ENCODE measurements around the gene CEL.

The CEL gene

DNA sequence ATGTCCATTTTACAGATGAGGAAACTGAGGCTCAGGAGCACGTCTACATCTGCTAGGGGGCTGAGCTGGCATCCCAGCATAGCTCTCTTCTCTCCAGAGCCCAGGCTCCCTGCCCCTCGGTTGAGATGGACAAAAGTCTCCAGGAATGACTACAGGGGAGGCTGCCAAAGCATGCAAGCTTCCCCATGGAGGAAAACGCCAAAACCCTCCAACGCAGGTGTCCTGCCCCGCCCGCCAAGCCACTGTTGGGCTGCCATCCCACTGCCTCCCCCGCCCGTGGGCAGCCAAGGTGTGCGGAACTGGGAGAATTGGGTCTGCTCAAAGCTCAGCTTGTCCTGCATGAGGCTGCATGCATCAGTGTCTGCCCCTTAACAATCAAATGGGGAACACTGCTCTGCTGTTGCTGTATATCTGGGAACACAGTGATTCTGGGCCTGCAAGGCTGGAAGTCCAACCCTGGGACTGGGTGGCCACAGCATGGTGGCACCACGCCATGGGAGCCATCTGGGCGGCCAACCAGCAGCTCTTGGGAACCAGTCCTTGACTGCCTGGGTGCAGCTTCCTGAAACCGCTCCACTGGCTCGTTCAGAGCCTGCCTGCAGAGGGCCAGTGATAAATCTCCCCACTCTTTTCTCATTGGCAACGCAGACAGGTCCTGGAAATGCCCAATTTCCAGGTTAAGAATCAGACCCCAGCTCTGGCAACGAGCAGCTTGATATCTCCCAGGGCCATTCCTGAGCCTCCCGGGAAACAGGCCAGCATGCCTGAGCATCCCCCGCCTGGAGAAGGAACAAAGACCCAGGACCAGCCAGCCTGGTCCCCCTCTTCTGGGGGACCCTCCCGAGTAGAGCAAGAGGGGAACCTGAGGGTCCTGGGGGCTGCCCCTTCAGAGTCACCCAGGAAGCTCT is 55.7 kb downstream of the CEL start:
- POLR2A ChIA-PET (ENCODE audit: low non-redundant PET) = interaction anchor here (1.1 kb wide), 1 partner anchor 32 kb away, joined by 5 read pairs; no protein-coding TSS in a partner anchor
- TF ChIP-seq, protein P1, sequence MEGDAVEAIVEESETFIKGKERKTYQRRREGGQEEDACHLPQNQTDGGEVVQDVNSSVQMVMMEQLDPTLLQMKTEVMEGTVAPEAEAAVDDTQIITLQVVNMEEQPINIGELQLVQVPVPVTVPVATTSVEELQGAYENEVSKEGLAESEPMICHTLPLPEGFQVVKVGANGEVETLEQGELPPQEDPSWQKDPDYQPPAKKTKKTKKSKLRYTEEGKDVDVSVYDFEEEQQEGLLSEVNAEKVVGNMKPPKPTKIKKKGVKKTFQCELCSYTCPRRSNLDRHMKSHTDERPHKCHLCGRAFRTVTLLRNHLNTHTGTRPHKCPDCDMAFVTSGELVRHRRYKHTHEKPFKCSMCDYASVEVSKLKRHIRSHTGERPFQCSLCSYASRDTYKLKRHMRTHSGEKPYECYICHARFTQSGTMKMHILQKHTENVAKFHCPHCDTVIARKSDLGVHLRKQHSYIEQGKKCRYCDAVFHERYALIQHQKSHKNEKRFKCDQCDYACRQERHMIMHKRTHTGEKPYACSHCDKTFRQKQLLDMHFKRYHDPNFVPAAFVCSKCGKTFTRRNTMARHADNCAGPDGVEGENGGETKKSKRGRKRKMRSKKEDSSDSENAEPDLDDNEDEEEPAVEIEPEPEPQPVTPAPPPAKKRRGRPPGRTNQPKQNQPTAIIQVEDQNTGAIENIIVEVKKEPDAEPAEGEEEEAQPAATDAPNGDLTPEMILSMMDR (conservative IDR thresholded peaks at IDR 0.05; ENCODE audit: low read depth) = no peak
- DNase-seq (ENCODE audit: low spot score) = no peak
- peak overlapping the region; percentile 93 for H3K27ac ChIP-seq
- CTCF ChIA-PET = interaction anchor here (0.6 to 2.5 kb wide), 10 partner anchors 10 to 69 kb away, joined by 3 to 21 read pairs (median 4); no protein-coding TSS in a partner anchor

DNA sequence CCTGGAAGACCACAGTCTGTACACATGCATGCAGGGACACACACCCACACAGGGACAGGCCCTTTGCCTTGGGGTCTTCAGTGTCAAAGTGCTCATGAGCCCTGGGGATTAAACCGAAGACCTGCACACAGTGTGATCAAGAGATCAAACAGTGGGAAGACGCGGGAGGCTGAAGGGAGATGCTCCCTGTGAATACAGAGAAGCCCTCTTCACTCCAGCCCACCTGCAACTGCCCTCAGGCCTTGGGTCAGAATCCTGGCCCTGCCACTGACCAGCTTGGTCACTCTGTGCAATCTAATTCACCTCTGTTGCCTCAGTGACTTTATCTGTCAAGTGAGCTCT is 56.4 kb downstream of the CEL start:
- peak overlapping the region; percentile 93 for H3K27ac ChIP-seq
- TF ChIP-seq, protein P1 (conservative IDR thresholded peaks at IDR 0.05; ENCODE audit: low read depth) = no peak
- CTCF ChIA-PET = interaction anchor here (0.5 to 2.5 kb wide), 6 partner anchors 16 to 70 kb away, joined by 3 to 21 read pairs (median 7); no protein-coding TSS in a partner anchor
- no peak for DNase-seq (ENCODE audit: low spot score)
- POLR2A ChIA-PET (ENCODE audit: low non-redundant PET) = no interaction called here

DNA sequence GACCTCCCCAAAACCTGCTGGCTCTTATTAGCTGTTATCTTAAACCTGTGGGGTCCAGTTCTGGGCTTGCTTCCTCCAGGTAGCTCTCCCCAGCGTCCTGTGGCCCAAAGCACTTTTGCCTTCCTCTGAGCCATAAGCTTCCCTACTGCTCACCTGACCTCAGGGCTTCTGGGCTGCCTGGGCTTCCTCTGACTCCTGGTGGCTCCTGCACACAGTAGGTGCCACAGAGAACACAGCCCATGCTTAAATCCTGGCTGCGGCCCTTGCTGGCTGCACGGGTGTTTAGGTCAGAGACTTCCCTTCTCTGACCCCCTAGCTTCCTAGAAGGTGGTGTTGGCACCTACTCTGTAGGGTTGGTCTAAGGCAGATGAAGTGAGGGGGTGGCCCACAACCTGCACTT is 56.8 kb downstream of the CEL start:
- POLR2A ChIA-PET (ENCODE audit: low non-redundant PET) = no interaction called here
- CTCF ChIA-PET = interaction anchor here (0.5 to 2.5 kb wide), 6 partner anchors 15 to 70 kb away, joined by 3 to 21 read pairs (median 6); no protein-coding TSS in a partner anchor
- no peak for DNase-seq (ENCODE audit: low spot score)
- TF ChIP-seq, protein P1 (conservative IDR thresholded peaks at IDR 0.05; ENCODE audit: low read depth) = no peak
- H3K27ac ChIP-seq = peak overlapping the region; percentile 93

- ChIA-PET POLR2A (ENCODE audit: low non-redundant PET) (no interaction called here), CTCF (interaction anchor here (0.7 to 2.5 kb wide), 4 partner anchors 16 to 71 kb away, joined by 3 to 21 read pairs (median 13); no protein-coding TSS in a partner anchor)
- peak overlapping the region; percentile 93 for H3K27ac ChIP-seq
- TF ChIP-seq, protein P1 (conservative IDR thresholded peaks at IDR 0.05; ENCODE audit: low read depth) = no peak
- DNase-seq (ENCODE audit: low spot score) = no peak
These were observed 57.5 kb downstream of the CEL start for GRCh38 chr9:133119103-133119845.

DNA sequence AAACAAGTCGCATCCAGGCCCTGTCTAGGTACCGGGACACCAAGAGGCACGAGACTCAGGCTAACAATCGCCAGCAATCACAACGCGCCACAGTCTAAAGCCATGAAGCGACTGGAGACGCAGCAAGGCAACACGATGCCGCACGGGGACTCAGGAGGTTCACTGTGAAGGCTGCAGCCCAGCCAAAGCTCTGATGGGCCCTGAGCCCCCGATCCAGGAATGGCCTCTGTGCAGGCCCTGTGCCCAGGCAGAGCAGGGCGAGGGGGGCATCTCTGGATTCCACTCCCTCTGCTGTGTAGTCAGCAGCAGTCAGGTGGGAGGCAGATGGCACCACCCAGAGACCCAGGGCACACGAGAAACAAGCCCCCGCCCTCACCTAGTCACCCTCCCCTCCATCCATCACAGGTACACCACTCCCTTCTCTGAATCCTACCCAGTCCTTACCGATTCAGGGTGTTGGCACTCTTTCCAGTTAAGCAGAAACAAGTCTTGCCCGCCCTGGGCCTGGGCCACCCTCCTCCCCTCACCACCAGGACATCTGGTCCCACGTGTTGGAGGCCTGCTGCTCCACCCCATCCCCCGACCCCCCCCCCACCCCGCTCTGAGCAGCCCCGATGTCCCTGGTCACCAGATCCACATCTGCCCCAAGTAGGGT is 58.2 kb downstream of the CEL start:
- ChIA-PET CTCF (interaction anchor here (0.5 to 2.5 kb wide), 3 partner anchors 24 to 199 kb away, joined by 4 to 21 read pairs (median 20); no protein-coding TSS in a partner anchor), POLR2A (ENCODE audit: low non-redundant PET) (interaction anchor here (0.8 to 1.1 kb wide), 2 partner anchors 8 to 56 kb away, joined by 3 to 4 read pairs; no protein-coding TSS in a partner anchor)
- peak overlapping the region; percentile 93 for H3K27ac ChIP-seq
- TF ChIP-seq, protein P1 (conservative IDR thresholded peaks at IDR 0.05; ENCODE audit: low read depth) = no peak
- peak; percentile 51 for DNase-seq (ENCODE audit: low spot score)
